Uterus (tissue), 4 donors: ENCODE results near the gene DNMT1. TPM values are rescaled to one million over a fixed set of nuclear protein-coding genes. Genes with fewer than 3 reads are reported as not detected.
"Not testable (repeated sequence)": the region's sequence is repeated elsewhere in the genome, so short reads cannot be mapped to it uniquely, and the experiment has no call there.

Experiments used
- DNase-seq, 2 donors: peaks; one replicate each; pipeline ENCODE4 v3.0.0-alpha.2; 2019 to 2020
- H3K27ac ChIP-seq, 2 donors: fragments of 200-600 bp; sonication (generic); 1 replicate in 1 of 2; 2 replicates in 1 of 2; pipeline ENCODE4 v1.5.1; 2016 to 2018
- H3K27me3 ChIP-seq, 2 donors: fragments of 200-600 bp; sonication (generic); one replicate each; pipeline ENCODE4 v1.5.1; 2018 to 2019; ENCODE audit warnings: control low read depth in 1 of 2
- H3K36me3 ChIP-seq, 2 donors: fragments of 200-600 bp; sonication (generic); one replicate each; pipeline ENCODE4 v1.5.1; 2019; ENCODE audit warnings: control low read depth in 1 of 2
- H3K4me1 ChIP-seq, 2 donors: fragments of 200-600 bp; sonication (generic); one replicate each; pipeline ENCODE4 v1.5.1; 2018 to 2019; ENCODE audit warnings: control low read depth in 1 of 2
- H3K4me3 ChIP-seq, 2 donors: fragments of 200-600 bp; sonication (generic); 1 replicate in 1 of 2; 2 replicates in 1 of 2; pipeline ENCODE4 v1.5.1; 2018 to 2019; ENCODE audit warnings: mild to moderate bottlenecking in 1 of 2
- H3K9me3 ChIP-seq, 2 donors: fragments of 200-600 bp; sonication (generic); one replicate each; pipeline ENCODE4 v1.5.1; 2019; ENCODE audit warnings: control low read depth in 1 of 2
- CTCF ChIP-seq, 4 experiments: fragments of 200-600 bp in 2 of 4; fragments of 450-650 bp in 2 of 4; sonication (generic) in 2 of 4; IDR thresholded peaks; one replicate each; pipeline ENCODE4 v1.5.1; 2016 to 2019; ENCODE audit warnings: antibody characterized with exemption in 4 of 4, mild to moderate bottlenecking in 2 of 4, moderate library complexity in 1 of 4
- POLR2A ChIP-seq, 2 donors: fragments of 450-650 bp; IDR thresholded peaks; one replicate each; pipeline ENCODE4 v1.6.1; 2016; ENCODE audit warnings: antibody characterized with exemption in 2 of 2, mild to moderate bottlenecking in 1 of 2, moderate library complexity in 1 of 2
- intact Hi-C: fragments of 100-400 bp; cut with DNase I; formaldehyde crosslinking; loops from one replicate; pipeline ENCODE4 v1.15.1; 2023; ENCODE audit warnings: low total_unique reads
- total RNA-seq, 4 donors: library from RNA; depleted of rRNA in 3 of 4; stranded (reverse); fragments of >200 nt in 3 of 4; gene quantifications; one replicate each; pipeline versions ENCODE4 v1.1.0 to v1.2.4, GENCODE V29; 2014 to 2023
- donor health status: DM: yes; HTN: yes; CAD: no.

The DNMT1 gene
- total RNA-seq, 4 donors from 2014 or later = 37.6 to 134 (median 67.9) TPM

- intact Hi-C loops = no loop called here
- Histone ChIP-seq H3K4me1 (no peaks in the 10 kb centered on the region), H3K27me3 (no peaks in the 10 kb centered on the region), H3K27ac (no peak overlapping the region), H3K4me3 (no peak overlapping the region), H3K36me3 (no peaks in the 10 kb centered on the region), H3K9me3 (no peaks in the 10 kb centered on the region)
- TF ChIP-seq POLR2A (IDR thresholded peaks at IDR 0.05) (no peak), CTCF (IDR thresholded peaks at IDR 0.05) (no peak)
- no peak for DNase-seq
These were observed 10.1 kb downstream of the DNMT1 start for GRCh38 chr19:10184636-10185035.

- Histone ChIP-seq H3K9me3 (no peaks in the 10 kb centered on the region), H3K4me3 (no peak overlapping the region), H3K4me1 (no peaks in the 10 kb centered on the region), H3K27ac (no peak overlapping the region), H3K27me3 (no peaks in the 10 kb centered on the region), H3K36me3 (no peaks in the 10 kb centered on the region)
- TF ChIP-seq CTCF (IDR thresholded peaks at IDR 0.05) (no peak), POLR2A (IDR thresholded peaks at IDR 0.05) (no peak)
- DNase-seq = no peak
- intact Hi-C loops = no loop called here
These were observed 10.8 kb downstream of the DNMT1 start for GRCh38 chr19:10183926-10184325.

DNA sequence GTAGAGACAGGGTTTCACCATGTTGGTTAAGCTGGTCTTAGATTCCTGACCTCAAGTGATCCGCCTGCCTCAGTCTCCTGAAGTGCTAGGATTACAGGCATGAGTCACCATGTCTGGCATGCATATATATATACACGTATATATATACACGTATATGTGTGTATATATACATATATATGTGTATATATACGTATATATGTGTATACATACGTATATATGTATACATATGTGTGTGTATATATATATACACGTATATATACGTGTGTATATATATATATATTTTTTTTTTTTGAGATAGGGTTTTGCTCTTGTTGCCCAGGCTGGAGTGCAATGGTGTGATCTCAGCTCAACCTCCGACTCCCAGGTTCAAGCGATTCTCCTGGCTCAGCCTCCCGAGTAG, 11.9 kb downstream of the DNMT1 start:
- no peaks in the 10 kb centered on the region for H3K27me3 ChIP-seq
- no peaks in the 10 kb centered on the region for H3K36me3 ChIP-seq
- no peak overlapping the region for H3K4me3 ChIP-seq
- no peak overlapping the region for H3K27ac ChIP-seq
- H3K4me1 ChIP-seq = no peaks in the 10 kb centered on the region
- H3K9me3 ChIP-seq = no peaks in the 10 kb centered on the region
- TF ChIP-seq CTCF (IDR thresholded peaks at IDR 0.05) = no peak
- no peak for TF ChIP-seq POLR2A (IDR thresholded peaks at IDR 0.05)
- DNase-seq = no peak
- intact Hi-C loops = no loop called here

- H3K4me1 ChIP-seq = no peaks in the 10 kb centered on the region
- DNase-seq = no peak
- no peaks in the 10 kb centered on the region for H3K27me3 ChIP-seq
- intact Hi-C loops = no loop called here
- no peak overlapping the region for H3K4me3 ChIP-seq
- no peak overlapping the region for H3K27ac ChIP-seq
- no peaks in the 10 kb centered on the region for H3K9me3 ChIP-seq
- TF ChIP-seq POLR2A (IDR thresholded peaks at IDR 0.05) = no peak
- TF ChIP-seq CTCF (IDR thresholded peaks at IDR 0.05) = no peak
- no peaks in the 10 kb centered on the region for H3K36me3 ChIP-seq
These were observed 12.7 kb downstream of the DNMT1 start for GRCh38 chr19:10182076-10182475.

DNA sequence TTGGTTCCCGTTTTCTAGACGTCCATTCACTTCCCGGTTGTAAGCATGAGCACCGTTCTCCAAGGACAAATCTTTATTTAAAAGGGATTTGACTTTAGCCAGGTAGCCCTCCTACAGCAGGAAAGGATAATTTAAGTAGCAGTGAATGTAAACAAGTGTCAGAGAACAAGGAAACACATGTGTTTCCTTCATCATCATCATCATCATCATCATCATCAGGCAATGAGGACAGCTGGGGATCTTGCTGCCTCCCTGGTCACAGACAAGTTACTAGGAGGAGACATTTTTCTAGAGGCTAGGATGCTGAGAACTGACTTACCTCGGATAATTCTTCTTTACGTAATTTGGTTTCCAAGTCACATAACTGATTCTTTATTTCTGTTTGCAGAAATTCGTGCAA, 14.3 kb downstream of the DNMT1 start:
- Histone ChIP-seq H3K4me3 (no peak overlapping the region), H3K36me3 (no peaks in the 10 kb centered on the region), H3K27me3 (no peaks in the 10 kb centered on the region), H3K27ac (no peak overlapping the region), H3K4me1 (no peaks in the 10 kb centered on the region), H3K9me3 (no peaks in the 10 kb centered on the region)
- no peak for TF ChIP-seq CTCF (IDR thresholded peaks at IDR 0.05)
- TF ChIP-seq POLR2A (IDR thresholded peaks at IDR 0.05) = no peak
- intact Hi-C loops = no loop called here
- no peak for DNase-seq

DNA sequence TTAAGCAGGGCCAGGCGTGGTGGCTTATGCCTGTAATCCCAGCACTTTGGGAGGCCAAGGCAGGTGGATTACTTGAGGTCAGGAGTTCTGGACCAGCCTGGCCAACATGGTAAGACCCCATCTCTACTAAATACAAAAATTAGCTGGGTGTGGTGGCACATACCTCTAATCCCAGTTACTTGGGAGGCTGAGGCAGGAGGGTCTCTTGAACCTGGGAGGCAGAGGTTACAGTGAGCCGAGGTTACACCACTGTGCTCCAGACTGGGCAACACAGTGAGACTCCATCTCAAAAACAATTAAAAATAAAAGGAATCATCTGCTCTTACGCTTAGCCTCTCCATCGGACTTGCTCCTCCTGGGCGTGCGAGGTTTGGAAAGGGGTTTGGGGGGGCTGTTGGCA, 14.7 kb downstream of the DNMT1 start:
- H3K9me3 ChIP-seq, H3K4me3 ChIP-seq, H3K36me3 ChIP-seq, H3K27me3 ChIP-seq, intact Hi-C loops, DNase-seq, H3K27ac ChIP-seq, H3K4me1 ChIP-seq: not testable (repeated sequence)
